Measurements from ENCODE around the gene SLC44A3. TPM values are rescaled to one million over a fixed set of nuclear protein-coding genes. Genes with fewer than 3 reads are reported as not detected.

The SLC44A3 gene
- total RNA-seq, 1 donor from 2014 or later, result 0.77 TPM

- Mint-ChIP-seq H3K36me3 (ENCODE audit: low read depth) (no peaks in the 10 kb centered on the region), H3K27ac (ENCODE audit: unreplicated experiment) (no peak overlapping the region), H3K4me1 (peaks cover 34% of the 10 kb centered on the region), H3K27me3 (ENCODE audit: low read depth) (no peaks in the 10 kb centered on the region), H3K4me3 (no peak overlapping the region), H3K9me3 (no peaks in the 10 kb centered on the region)
- TF ChIP-seq, protein P1, sequence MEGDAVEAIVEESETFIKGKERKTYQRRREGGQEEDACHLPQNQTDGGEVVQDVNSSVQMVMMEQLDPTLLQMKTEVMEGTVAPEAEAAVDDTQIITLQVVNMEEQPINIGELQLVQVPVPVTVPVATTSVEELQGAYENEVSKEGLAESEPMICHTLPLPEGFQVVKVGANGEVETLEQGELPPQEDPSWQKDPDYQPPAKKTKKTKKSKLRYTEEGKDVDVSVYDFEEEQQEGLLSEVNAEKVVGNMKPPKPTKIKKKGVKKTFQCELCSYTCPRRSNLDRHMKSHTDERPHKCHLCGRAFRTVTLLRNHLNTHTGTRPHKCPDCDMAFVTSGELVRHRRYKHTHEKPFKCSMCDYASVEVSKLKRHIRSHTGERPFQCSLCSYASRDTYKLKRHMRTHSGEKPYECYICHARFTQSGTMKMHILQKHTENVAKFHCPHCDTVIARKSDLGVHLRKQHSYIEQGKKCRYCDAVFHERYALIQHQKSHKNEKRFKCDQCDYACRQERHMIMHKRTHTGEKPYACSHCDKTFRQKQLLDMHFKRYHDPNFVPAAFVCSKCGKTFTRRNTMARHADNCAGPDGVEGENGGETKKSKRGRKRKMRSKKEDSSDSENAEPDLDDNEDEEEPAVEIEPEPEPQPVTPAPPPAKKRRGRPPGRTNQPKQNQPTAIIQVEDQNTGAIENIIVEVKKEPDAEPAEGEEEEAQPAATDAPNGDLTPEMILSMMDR (conservative IDR thresholded peaks at IDR 0.05), result no peak
- DNase-seq (ENCODE audit: low read depth, low spot score), result no peak
Observed at GRCh38 chr1:94846308-94846707, 26.2 kb downstream of the SLC44A3 start.

GRCh38 chr1:94851571-94851970 is 31.4 kb downstream of the SLC44A3 start:
- Mint-ChIP-seq H3K27ac (ENCODE audit: unreplicated experiment) (no peak overlapping the region), H3K9me3 (no peaks in the 10 kb centered on the region), H3K4me1 (peaks cover 16% of the 10 kb centered on the region), H3K4me3 (no peak overlapping the region), H3K36me3 (ENCODE audit: low read depth) (no peaks in the 10 kb centered on the region), H3K27me3 (ENCODE audit: low read depth) (no peaks in the 10 kb centered on the region)
- DNase-seq (ENCODE audit: low read depth, low spot score), result no peak
- TF ChIP-seq, protein P1 (conservative IDR thresholded peaks at IDR 0.05), result no peak

DNA sequence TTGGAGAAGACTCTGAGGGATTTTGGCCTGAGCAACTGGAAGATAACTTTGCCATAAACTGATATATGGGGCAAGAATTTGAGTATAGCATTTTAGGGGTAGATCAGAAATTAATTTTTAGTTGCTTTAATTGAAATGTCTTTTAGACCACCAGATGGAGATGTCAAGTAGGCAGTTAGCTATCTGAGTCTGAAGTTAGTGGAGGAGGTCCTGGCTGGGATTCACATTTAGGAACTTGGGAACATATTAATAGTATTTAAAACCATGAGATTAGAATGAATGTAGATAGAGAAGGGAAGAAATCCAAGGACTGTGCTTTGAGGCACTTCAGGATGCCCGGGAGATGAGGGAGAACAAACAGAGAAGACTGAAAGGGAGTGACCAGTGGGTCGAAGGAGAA is 32.6 kb downstream of the SLC44A3 start:
- H3K4me3 Mint-ChIP-seq, result no peak overlapping the region
- TF ChIP-seq, protein P1 (conservative IDR thresholded peaks at IDR 0.05), result no peak
- no peak overlapping the region for H3K27ac Mint-ChIP-seq (ENCODE audit: unreplicated experiment)

GRCh38 chr1:94854458-94855306 is 34.5 kb downstream of the SLC44A3 start:
- no peak overlapping the region for H3K4me3 Mint-ChIP-seq
- no peaks in the 10 kb centered on the region for H3K4me1 Mint-ChIP-seq
- H3K9me3 Mint-ChIP-seq, result no peaks in the 10 kb centered on the region
- H3K27ac Mint-ChIP-seq (ENCODE audit: unreplicated experiment), result no peak overlapping the region
- TF ChIP-seq, protein P1 (conservative IDR thresholded peaks at IDR 0.05), result peak; percentile 94
- H3K27me3 Mint-ChIP-seq (ENCODE audit: low read depth), result no peaks in the 10 kb centered on the region
- no peaks in the 10 kb centered on the region for H3K36me3 Mint-ChIP-seq (ENCODE audit: low read depth)
- DNase-seq (ENCODE audit: low read depth, low spot score), result peak; percentile 72

More for the DNA sequence above, 32.6 kb downstream of the SLC44A3 start:
- no peaks in the 10 kb centered on the region for H3K27me3 Mint-ChIP-seq (ENCODE audit: low read depth)
- DNase-seq (ENCODE audit: low read depth, low spot score), result no peak
- no peaks in the 10 kb centered on the region for H3K9me3 Mint-ChIP-seq
- no peaks in the 10 kb centered on the region for H3K36me3 Mint-ChIP-seq (ENCODE audit: low read depth)
- peaks cover 5% of the 10 kb centered on the region for H3K4me1 Mint-ChIP-seq

GRCh38 chr1:94855307-94855700 is 35.1 kb downstream of the SLC44A3 start:
- TF ChIP-seq, protein P1 (conservative IDR thresholded peaks at IDR 0.05), result no peak
- no peaks in the 10 kb centered on the region for H3K27me3 Mint-ChIP-seq (ENCODE audit: low read depth)
- peaks cover 6% of the 10 kb centered on the region for H3K4me1 Mint-ChIP-seq
- no peak overlapping the region for H3K4me3 Mint-ChIP-seq
- H3K27ac Mint-ChIP-seq (ENCODE audit: unreplicated experiment), result no peak overlapping the region
- DNase-seq (ENCODE audit: low read depth, low spot score), result no peak
- H3K9me3 Mint-ChIP-seq, result no peaks in the 10 kb centered on the region
- H3K36me3 Mint-ChIP-seq (ENCODE audit: low read depth), result no peaks in the 10 kb centered on the region
